ENCODE measurements around the gene ZNF124. TPM values are rescaled to one million over a fixed set of nuclear protein-coding genes. Genes with fewer than 3 reads are reported as not detected.

ZNF124 gene
- total and polyA plus RNA-seq, 2 of the 8 experiments (the other 6 are each of a cell fraction or from before 2014, with no cell fraction given) = 4.6 to 39.9 TPM

DNA sequence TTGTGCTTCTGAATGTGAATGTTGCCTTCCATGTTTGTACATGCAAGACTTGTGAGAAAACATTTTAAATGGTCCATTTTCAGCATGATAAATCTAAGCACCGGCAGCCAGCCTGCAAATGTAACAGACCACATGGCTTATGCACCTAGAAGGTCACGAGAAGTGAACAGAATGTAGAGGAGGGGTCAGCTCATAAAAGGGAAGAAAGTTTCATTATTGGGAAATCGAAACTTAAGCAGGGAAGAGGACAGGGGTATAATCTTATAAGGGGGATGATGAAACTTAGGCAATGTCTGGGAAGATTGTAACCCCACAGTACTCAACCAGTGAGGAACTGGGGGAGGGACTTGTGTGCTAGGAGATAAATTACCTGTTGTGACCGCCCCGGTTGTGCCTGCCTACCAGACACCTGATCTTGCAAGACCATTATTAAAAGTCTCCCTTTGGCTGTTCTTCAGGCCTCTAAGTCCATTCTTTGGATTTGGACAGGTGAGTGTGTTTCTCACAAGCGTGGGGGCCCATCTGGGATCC lies 46.4 kb upstream of the ZNF124 start:
- H3K27ac ChIP-seq (ENCODE audit: low read depth, low read length) = no peak overlapping the region
- 93% methylated on average over 6 of the region's 6 CpGs; no CpG with 5 or more reads in 1 of the 2 experiments for WGBS, 2 experiments (ENCODE audit: extremely low coverage in 1 of 2, insufficient coverage in 1 of 2, insufficient read length in 1 of 2, insufficient replicate concordance in 2 of 2, low coverage in 1 of 2, low lambda C conversion rate in 2 of 2, missing lambda C conversion rate in 1 of 2)
- H3K56ac ChIP-seq (replicated peaks; ENCODE audit: insufficient read length, low read depth, low read length) = no peak overlapping the region
- no peak overlapping the region for H3K18ac ChIP-seq (ENCODE audit: extremely low read depth, low read length)
- no peak overlapping the region for H2BK15ac ChIP-seq (ENCODE audit: low read length)
- no peak overlapping the region for H2AK5ac ChIP-seq (ENCODE audit: low read depth, low read length)
- no peak overlapping the region for H2AFZ ChIP-seq (ENCODE audit: low read length)
- no peaks in the 10 kb centered on the region for H3K79me1 ChIP-seq (ENCODE audit: low read depth, low read length)
- H3K9ac ChIP-seq (replicated peaks in 1 of 4; ENCODE audit: extremely low read depth in 1 of 4, low read depth in 3 of 4, low read length in 3 of 4) = no peak overlapping the region
- H4K20me1 ChIP-seq (replicated peaks in 1 of 2; ENCODE audit: control insufficient read depth in 1 of 2, insufficient read depth in 2 of 2, low read length in 2 of 2) = no peaks in the 10 kb centered on the region
- peaks cover 0 to 9% of the 10 kb centered on the region in 2 experiments; a peak in 1 of 4 replicates for H3K9me3 ChIP-seq (ENCODE audit: insufficient read depth in 2 of 2, low read depth in 1 of 2, low read length in 1 of 2)
- no peak overlapping the region for H3K4me2 ChIP-seq (ENCODE audit: insufficient read depth in 1 of 2, low read depth in 2 of 2, low read length in 2 of 2)
- no peak overlapping the region for H2BK20ac ChIP-seq (ENCODE audit: low read length)
- FAIRE-seq (no peak), DNase-seq (ENCODE audit: low read depth in 1 of 2, low spot score in 2 of 2) (no peak)
- no peaks in the 10 kb centered on the region for H3K27me3 ChIP-seq (replicated peaks in 1 of 4; ENCODE audit: control insufficient read depth in 3 of 4, extremely low read depth in 1 of 4, insufficient read depth in 3 of 4, low read length in 3 of 4)
- H3K36me3 ChIP-seq (ENCODE audit: control insufficient read depth in 2 of 4, insufficient read depth in 4 of 4, low read length in 3 of 4) = no peaks in the 10 kb centered on the region
- no peak overlapping the region for H3K4me3 ChIP-seq (ENCODE audit: extremely low read depth in 1 of 4, insufficient read depth in 2 of 4, low read depth in 3 of 4, low read length in 4 of 4)
- no peak overlapping the region for H4K8ac ChIP-seq (ENCODE audit: extremely low read depth, insufficient read depth, low read length)
- no peaks in the 10 kb centered on the region for H3K79me2 ChIP-seq (ENCODE audit: control insufficient read depth in 1 of 2, insufficient read depth in 2 of 2, low read length in 2 of 2)
- ChIA-PET CTCF (ENCODE audit: partially characterized antibody) (no interaction called here), POLR2A (ENCODE audit: partially characterized antibody) (no interaction called here)
- H3K23me2 ChIP-seq (ENCODE audit: low read depth, low read length) = no peaks in the 10 kb centered on the region
- TF ChIP-seq KDM1A (IDR thresholded peaks at IDR 0.05; ENCODE audit: borderline replicate concordance, low read length) (no peak), FOSL1 (IDR thresholded peaks at IDR 0.05; ENCODE audit: insufficient read depth, low read depth, low read length) (no peak), KDM4A (IDR thresholded peaks at IDR 0.05; ENCODE audit: low read depth, low read length, severe bottlenecking) (no peak), YY1 (IDR thresholded peaks at IDR 0.05; ENCODE audit: low read depth, low read length) (no peak)
- TF ChIP-seq, protein P1, sequence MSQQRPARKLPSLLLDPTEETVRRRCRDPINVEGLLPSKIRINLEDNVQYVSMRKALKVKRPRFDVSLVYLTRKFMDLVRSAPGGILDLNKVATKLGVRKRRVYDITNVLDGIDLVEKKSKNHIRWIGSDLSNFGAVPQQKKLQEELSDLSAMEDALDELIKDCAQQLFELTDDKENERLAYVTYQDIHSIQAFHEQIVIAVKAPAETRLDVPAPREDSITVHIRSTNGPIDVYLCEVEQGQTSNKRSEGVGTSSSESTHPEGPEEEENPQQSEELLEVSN (IDR thresholded peaks at IDR 0.05) = no peak
- no peak overlapping the region for H2BK12ac ChIP-seq (ENCODE audit: low read depth, low read length)
- no peak overlapping the region for H3K14ac ChIP-seq (ENCODE audit: insufficient read length)
- no peak overlapping the region for H4K91ac ChIP-seq (replicated peaks; ENCODE audit: insufficient read length, low read length)
- H2BK120ac ChIP-seq (replicated peaks; ENCODE audit: low read depth, low read length) = no peak overlapping the region
- no peak overlapping the region for H2BK5ac ChIP-seq (ENCODE audit: low read depth, low read length)
- no peaks in the 10 kb centered on the region for H3K4me1 ChIP-seq (replicated peaks in 1 of 4; ENCODE audit: control insufficient read depth in 3 of 4, insufficient read depth in 4 of 4, low read length in 3 of 4)
- no peak overlapping the region for H3K23ac ChIP-seq (ENCODE audit: insufficient read length)
- H4K5ac ChIP-seq (ENCODE audit: insufficient read length, low read depth, low read length) = no peak overlapping the region
- no peak overlapping the region for H3K4ac ChIP-seq (replicated peaks; ENCODE audit: insufficient read length, low read depth, low read length)
